Measurements from ENCODE around the gene COQ4.

Gene COQ4

DNA sequence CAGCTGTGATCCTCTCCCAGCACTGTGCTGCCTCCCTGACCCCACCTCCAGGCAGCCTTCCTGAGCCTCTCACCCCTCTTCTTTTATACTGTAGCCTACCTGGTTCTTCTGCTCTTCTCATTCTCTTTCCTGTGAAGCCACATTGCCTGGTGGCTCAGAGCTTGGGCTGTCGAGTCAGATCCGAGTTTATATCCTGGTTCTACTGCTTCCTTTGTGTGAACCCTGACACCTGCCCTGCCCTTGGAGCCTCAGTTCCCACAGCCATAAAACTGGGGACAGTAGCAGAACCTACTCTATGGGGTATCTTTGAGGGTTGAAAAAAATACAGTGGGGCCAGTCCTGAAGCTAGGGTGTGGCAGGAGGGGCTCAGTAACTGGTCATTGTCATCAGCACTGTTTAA lies 26.5 kb downstream of the COQ4 start:
- Histone ChIP-seq H3K27me3 (no peaks in the 10 kb centered on the region), H3K36me3 (peaks cover 48% of the 10 kb centered on the region), H3K27ac (no peak overlapping the region), H3K4me3 (ENCODE audit: low read depth in 1 of 2, low read length in 1 of 2) (no peak overlapping the region), H3K9me3 (no peaks in the 10 kb centered on the region), H3K4me1 (ENCODE audit: control insufficient read depth in 1 of 2, insufficient read depth in 1 of 2, low read depth in 1 of 2, low read length in 1 of 2) (no peaks in the 10 kb centered on the region)
- TF ChIP-seq, protein P1, sequence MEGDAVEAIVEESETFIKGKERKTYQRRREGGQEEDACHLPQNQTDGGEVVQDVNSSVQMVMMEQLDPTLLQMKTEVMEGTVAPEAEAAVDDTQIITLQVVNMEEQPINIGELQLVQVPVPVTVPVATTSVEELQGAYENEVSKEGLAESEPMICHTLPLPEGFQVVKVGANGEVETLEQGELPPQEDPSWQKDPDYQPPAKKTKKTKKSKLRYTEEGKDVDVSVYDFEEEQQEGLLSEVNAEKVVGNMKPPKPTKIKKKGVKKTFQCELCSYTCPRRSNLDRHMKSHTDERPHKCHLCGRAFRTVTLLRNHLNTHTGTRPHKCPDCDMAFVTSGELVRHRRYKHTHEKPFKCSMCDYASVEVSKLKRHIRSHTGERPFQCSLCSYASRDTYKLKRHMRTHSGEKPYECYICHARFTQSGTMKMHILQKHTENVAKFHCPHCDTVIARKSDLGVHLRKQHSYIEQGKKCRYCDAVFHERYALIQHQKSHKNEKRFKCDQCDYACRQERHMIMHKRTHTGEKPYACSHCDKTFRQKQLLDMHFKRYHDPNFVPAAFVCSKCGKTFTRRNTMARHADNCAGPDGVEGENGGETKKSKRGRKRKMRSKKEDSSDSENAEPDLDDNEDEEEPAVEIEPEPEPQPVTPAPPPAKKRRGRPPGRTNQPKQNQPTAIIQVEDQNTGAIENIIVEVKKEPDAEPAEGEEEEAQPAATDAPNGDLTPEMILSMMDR (IDR thresholded peaks at IDR 0.05): no peak

DNA sequence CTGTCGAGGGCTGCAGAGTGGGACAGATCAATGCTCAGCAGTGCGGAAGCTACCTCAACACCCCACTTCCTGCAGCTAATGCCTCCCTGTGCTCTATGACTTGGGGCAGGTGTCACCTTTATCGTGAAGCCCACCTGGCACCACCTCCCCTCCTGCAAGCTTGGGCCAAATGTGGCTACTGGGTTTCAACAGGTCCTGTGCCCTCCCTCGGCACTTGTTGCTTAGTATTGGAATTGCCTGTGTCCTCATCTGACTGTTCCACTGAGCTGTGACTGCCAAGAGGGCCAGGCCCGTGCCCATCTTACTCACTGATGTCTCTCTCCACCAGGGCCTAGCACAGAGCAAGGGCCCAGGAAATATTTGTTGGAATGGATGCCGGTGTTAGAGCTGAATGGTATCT lies 27.1 kb downstream of the COQ4 start:
- Histone ChIP-seq H3K9me3 (no peaks in the 10 kb centered on the region), H3K27ac (no peak overlapping the region), H3K36me3 (peaks cover 48% of the 10 kb centered on the region), H3K4me1 (ENCODE audit: control insufficient read depth in 1 of 2, insufficient read depth in 1 of 2, low read depth in 1 of 2, low read length in 1 of 2) (no peaks in the 10 kb centered on the region), H3K4me3 (ENCODE audit: low read depth in 1 of 2, low read length in 1 of 2) (no peak overlapping the region), H3K27me3 (no peaks in the 10 kb centered on the region)
- TF ChIP-seq, protein P1 (IDR thresholded peaks at IDR 0.05): no peak

DNA sequence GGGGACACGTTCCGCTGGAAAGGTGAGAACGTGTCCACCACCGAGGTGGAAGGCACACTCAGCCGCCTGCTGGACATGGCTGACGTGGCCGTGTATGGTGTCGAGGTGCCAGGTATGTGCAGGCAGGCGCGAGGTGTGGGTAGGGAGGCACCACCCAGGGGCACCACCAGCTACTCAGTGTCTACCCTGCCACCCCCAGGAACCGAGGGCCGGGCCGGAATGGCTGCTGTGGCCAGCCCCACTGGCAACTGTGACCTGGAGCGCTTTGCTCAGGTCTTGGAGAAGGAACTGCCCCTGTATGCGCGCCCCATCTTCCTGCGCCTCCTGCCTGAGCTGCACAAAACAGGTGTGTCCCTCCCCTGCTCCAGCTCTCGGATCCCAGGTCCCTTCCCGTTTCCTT lies 32.8 kb downstream of the COQ4 start:
- Histone ChIP-seq H3K4me3 (ENCODE audit: low read depth in 1 of 2, low read length in 1 of 2) (no peak overlapping the region), H3K27ac (no peak overlapping the region), H3K9me3 (no peaks in the 10 kb centered on the region), H3K36me3 (peaks cover 16% of the 10 kb centered on the region), H3K27me3 (no peaks in the 10 kb centered on the region), H3K4me1 (ENCODE audit: control insufficient read depth in 1 of 2, insufficient read depth in 1 of 2, low read depth in 1 of 2, low read length in 1 of 2) (no peaks in the 10 kb centered on the region)
- TF ChIP-seq, protein P1 (IDR thresholded peaks at IDR 0.05): no peak

DNA sequence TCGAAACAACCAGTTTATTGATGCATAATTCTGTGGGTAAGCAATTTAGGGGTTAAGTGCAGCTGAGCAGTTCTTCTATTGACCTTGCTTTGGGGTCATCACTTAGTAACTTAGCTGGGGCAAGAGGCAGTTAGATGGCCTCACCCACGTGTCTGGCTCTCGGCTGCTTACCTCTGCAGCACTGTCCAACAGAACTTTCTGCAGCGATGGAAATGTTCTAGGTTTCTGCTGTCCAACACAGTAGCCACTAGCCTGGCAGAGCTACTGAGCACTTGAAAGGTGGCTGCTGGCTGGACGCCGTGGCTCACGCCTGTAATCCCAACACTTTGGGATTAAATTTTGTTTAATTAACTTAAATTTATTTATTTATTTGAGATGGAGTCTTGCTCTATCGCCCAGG lies 35.5 kb downstream of the COQ4 start:
- H3K27ac ChIP-seq: no peak overlapping the region
- peaks cover 12% of the 10 kb centered on the region for H3K36me3 ChIP-seq
- H3K9me3 ChIP-seq: no peaks in the 10 kb centered on the region
- no peak overlapping the region for H3K4me3 ChIP-seq (ENCODE audit: low read depth in 1 of 2, low read length in 1 of 2)
- H3K4me1 ChIP-seq (ENCODE audit: control insufficient read depth in 1 of 2, insufficient read depth in 1 of 2, low read depth in 1 of 2, low read length in 1 of 2): peaks cover 8% of the 10 kb centered on the region in 2 experiments
- no peaks in the 10 kb centered on the region for H3K27me3 ChIP-seq
- TF ChIP-seq, protein P1 (IDR thresholded peaks at IDR 0.05): no peak

DNA sequence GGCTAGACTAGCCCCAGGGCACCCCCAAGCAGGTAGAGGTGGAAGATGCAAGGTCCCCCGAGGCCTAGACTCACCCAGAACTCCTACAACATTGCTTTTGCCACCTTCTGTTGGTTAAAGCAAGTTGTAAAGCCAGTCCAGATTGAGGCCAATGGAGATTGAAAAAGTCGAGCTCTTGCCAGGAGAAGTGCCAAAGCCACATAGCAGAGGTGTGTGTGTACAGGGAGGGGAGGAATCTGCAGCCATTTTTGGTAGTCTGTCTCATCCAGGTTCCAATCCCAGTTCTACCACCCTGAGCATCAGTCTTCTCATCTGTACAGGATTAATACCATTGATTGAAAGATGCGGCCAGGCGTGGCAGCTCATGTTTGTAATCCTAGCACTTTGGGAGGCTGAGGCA lies 36.2 kb downstream of the COQ4 start:
- peaks cover 10% of the 10 kb centered on the region for H3K36me3 ChIP-seq
- H3K27me3 ChIP-seq: no peaks in the 10 kb centered on the region
- peaks cover 8% of the 10 kb centered on the region in 2 experiments for H3K4me1 ChIP-seq (ENCODE audit: control insufficient read depth in 1 of 2, insufficient read depth in 1 of 2, low read depth in 1 of 2, low read length in 1 of 2)
- no peak overlapping the region for H3K4me3 ChIP-seq (ENCODE audit: low read depth in 1 of 2, low read length in 1 of 2)
- TF ChIP-seq, protein P1 (IDR thresholded peaks at IDR 0.05): no peak
- no peak overlapping the region for H3K27ac ChIP-seq
- no peaks in the 10 kb centered on the region for H3K9me3 ChIP-seq

DNA sequence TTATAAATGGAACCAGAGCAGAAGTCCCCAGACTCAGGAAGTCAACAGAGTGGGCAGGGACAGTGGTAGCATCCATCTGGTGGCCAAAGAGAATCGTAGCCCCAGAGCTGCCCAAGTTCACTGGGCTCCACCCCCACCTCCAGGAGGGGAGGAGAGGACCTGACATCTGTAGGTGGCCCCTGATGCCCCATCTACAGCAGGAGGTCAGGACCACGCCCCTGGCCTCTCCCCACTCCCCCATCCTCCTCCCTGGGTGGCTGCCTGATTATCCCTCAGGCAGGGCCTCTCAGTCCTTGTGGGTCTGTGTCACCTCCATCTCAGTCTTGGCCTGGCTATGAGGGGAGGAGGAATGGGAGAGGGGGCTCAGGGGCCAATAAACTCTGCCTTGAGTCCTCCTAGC lies 38.2 kb downstream of the COQ4 start:
- H3K4me3 ChIP-seq (ENCODE audit: low read depth in 1 of 2, low read length in 1 of 2): no peak overlapping the region
- peaks cover 11% of the 10 kb centered on the region for H3K27me3 ChIP-seq
- peaks cover under 1% of the 10 kb centered on the region for H3K36me3 ChIP-seq
- peaks cover 16 to 18% of the 10 kb centered on the region in 2 experiments for H3K4me1 ChIP-seq (ENCODE audit: control insufficient read depth in 1 of 2, insufficient read depth in 1 of 2, low read depth in 1 of 2, low read length in 1 of 2)
- no peak overlapping the region for H3K27ac ChIP-seq
- TF ChIP-seq, protein P1 (IDR thresholded peaks at IDR 0.05): no peak
- H3K9me3 ChIP-seq: no peaks in the 10 kb centered on the region

Data from neutrophil (primary cell).